SU-DHL-6 (cell line): Measurements from ENCODE around the gene VSTM4.

Experiments used
- H2AFZ ChIP-seq: fragments of 200-600 bp; sonication (generic); 2 replicates; pipeline ENCODE4 v1.6.1; 2014; ENCODE audit warnings: low read depth, mild to moderate bottlenecking, moderate library complexity, mixed read lengths, antibody characterized with exemption, low read length; ENCODE audit not compliant: severe bottlenecking
- H3F3A ChIP-seq: fragments of 200-600 bp; shearing (Covaris generic); 2 replicates; pipeline ENCODE4 v1.6.0; 2016; ENCODE audit warnings: antibody characterized with exemption, mild to moderate bottlenecking; ENCODE audit not compliant: insufficient read depth
- H3K27ac ChIP-seq: fragments of 200-600 bp; sonication (generic); 2 replicates; pipeline ENCODE4 v1.5.1; 2016; ENCODE audit warnings: low read depth, mild to moderate bottlenecking, low read length, moderate library complexity, mixed read lengths
- H3K27me3 ChIP-seq: fragments of 200-600 bp; sonication (generic), shearing (Covaris generic); 2 replicates; pipeline ENCODE4 v1.6.0; 2014; ENCODE audit warnings: mild to moderate bottlenecking, low read length
- H3K36me3 ChIP-seq: fragments of 200-600 bp; sonication (generic); 2 replicates; pipeline ENCODE4 v1.6.1; 2014; ENCODE audit warnings: mild to moderate bottlenecking, low read length, mixed read lengths
- H3K4me2 ChIP-seq: fragments of 300-600, 200-600 bp; shearing (Covaris generic), sonication (generic); 2 replicates; pipeline ENCODE4 v1.6.0; 2014; ENCODE audit warnings: low read length, low read depth, mild to moderate bottlenecking; ENCODE audit not compliant: poor library complexity, severe bottlenecking
- H3K4me3 ChIP-seq: fragments of 200-600 bp; sonication (generic); 2 replicates; pipeline ENCODE4 v1.5.1; 2014; ENCODE audit warnings: antibody characterized with exemption, low read length, mild to moderate bottlenecking, mixed read lengths; ENCODE audit not compliant: insufficient read depth, poor library complexity, severe bottlenecking
- H3K79me2 ChIP-seq: fragments of 200-600 bp; sonication (generic); 2 replicates; pipeline ENCODE4 v1.6.1; 2014; ENCODE audit warnings: mild to moderate bottlenecking, low read length, moderate library complexity; ENCODE audit not compliant: insufficient read depth
- H3K9ac ChIP-seq: fragments of 200-600 bp; sonication (generic); 2 replicates; pipeline ENCODE4 v1.7.0; 2014; ENCODE audit warnings: mild to moderate bottlenecking, low read length
- H3K9me2 ChIP-seq: fragments of 200-600 bp; sonication (generic); replicated peaks from 2 replicates; pipeline ENCODE4 v1.6.1; 2014; ENCODE audit warnings: low read length; ENCODE audit not compliant: insufficient read depth
- H3K9me3 ChIP-seq: fragments of 200-600 bp; sonication (generic); 2 replicates; pipeline ENCODE4 v1.6.1; 2014; ENCODE audit warnings: low read length, mixed read lengths; ENCODE audit not compliant: insufficient read depth
- H4K20me1 ChIP-seq: fragments of 200-600 bp; sonication (generic); 2 replicates; pipeline ENCODE4 v1.6.1; 2014; ENCODE audit warnings: low read depth, mild to moderate bottlenecking, antibody characterized with exemption, low read length, moderate library complexity, mixed read lengths
- CTCF ChIP-seq: fragments of 200-600 bp; sonication (generic); IDR thresholded peaks from one replicate; pipeline ENCODE4 v1.5.1; 2017; ENCODE audit warnings: antibody characterized with exemption, mild to moderate bottlenecking, low read length, moderate library complexity; ENCODE audit not compliant: insufficient read depth, poor library complexity, severe bottlenecking
- EZH2phosphoT487 ChIP-seq: fragments of 200-600 bp; sonication (generic), shearing (Covaris generic); conservative IDR thresholded peaks from 2 replicates; pipeline ENCODE4 v1.6.1; 2018; ENCODE audit warnings: mild to moderate bottlenecking, antibody characterized with exemption, low read length, moderate library complexity, mixed read lengths

The VSTM4 gene

GRCh38 chr10:48993627-48994026 is 121.7 kb downstream of the VSTM4 start:
- TF ChIP-seq EZH2phosphoT487, result no peak
- TF ChIP-seq CTCF, result no peak
- Histone ChIP-seq H3K79me2 (no peaks in the 10 kb centered on the region), H3K27ac (no peak overlapping the region), H4K20me1 (no peaks in the 10 kb centered on the region), H3K27me3 (no peaks in the 10 kb centered on the region), H3K9me3 (no peaks in the 10 kb centered on the region), H3K9ac (no peak overlapping the region), H3F3A (no peaks in the 10 kb centered on the region), H3K9me2 (no peaks in the 10 kb centered on the region), H3K4me2 (no peak overlapping the region), H2AFZ (no peak overlapping the region), H3K4me3 (no peak overlapping the region), H3K36me3 (no peaks in the 10 kb centered on the region)

GRCh38 chr10:48990226-48990625 is 125.1 kb downstream of the VSTM4 start:
- TF ChIP-seq CTCF (no peak), EZH2phosphoT487 (no peak)
- Histone ChIP-seq H3K36me3 (no peaks in the 10 kb centered on the region), H3K9me3 (no peaks in the 10 kb centered on the region), H3F3A (no peaks in the 10 kb centered on the region), H3K9me2 (no peaks in the 10 kb centered on the region), H3K9ac (no peak overlapping the region), H3K79me2 (no peaks in the 10 kb centered on the region), H3K27ac (no peak overlapping the region), H3K4me2 (no peak overlapping the region), H4K20me1 (no peaks in the 10 kb centered on the region), H3K27me3 (no peaks in the 10 kb centered on the region), H2AFZ (no peak overlapping the region), H3K4me3 (no peak overlapping the region)

GRCh38 chr10:48985621-48986158 is 129.6 kb downstream of the VSTM4 start:
- Histone ChIP-seq H3K79me2 (no peaks in the 10 kb centered on the region), H3F3A (no peaks in the 10 kb centered on the region), H3K4me3 (no peak overlapping the region), H3K27ac (no peak overlapping the region), H3K9me3 (no peaks in the 10 kb centered on the region), H2AFZ (no peak overlapping the region), H4K20me1 (no peaks in the 10 kb centered on the region), H3K9ac (no peak overlapping the region), H3K9me2 (no peaks in the 10 kb centered on the region), H3K27me3 (no peaks in the 10 kb centered on the region), H3K36me3 (no peaks in the 10 kb centered on the region), H3K4me2 (no peak overlapping the region)
- TF ChIP-seq EZH2phosphoT487, result no peak
- TF ChIP-seq CTCF, result no peak
